NCI-H2227 (cell line): ENCODE measurements around the gene DCHS2.

Source experiments
- DNase-seq: peaks from one replicate; lab custom pipeline; 2025; ENCODE audit not compliant: unreplicated experiment; lab: John Stamatoyannopoulos, UW

DCHS2 gene

DNA sequence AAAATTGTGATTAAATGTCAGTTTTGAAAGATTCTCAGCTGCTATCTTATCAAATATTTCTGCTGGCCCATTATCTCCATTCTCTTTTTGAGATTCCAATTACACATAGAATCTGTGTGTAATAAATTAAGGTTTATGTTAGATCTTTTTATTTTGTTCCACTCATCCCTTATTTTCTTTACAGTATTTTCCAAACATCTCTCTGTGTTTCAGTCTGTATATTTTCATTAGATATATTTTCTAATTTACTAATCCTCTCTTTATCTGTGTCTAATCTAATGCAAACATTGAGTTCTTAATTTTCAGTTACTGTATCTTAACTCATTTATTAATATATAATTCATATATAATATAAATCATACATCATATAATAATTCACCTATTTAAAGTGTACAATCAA is 268.7 kb downstream of the DCHS2 start:
- no peak for DNase-seq

DNA sequence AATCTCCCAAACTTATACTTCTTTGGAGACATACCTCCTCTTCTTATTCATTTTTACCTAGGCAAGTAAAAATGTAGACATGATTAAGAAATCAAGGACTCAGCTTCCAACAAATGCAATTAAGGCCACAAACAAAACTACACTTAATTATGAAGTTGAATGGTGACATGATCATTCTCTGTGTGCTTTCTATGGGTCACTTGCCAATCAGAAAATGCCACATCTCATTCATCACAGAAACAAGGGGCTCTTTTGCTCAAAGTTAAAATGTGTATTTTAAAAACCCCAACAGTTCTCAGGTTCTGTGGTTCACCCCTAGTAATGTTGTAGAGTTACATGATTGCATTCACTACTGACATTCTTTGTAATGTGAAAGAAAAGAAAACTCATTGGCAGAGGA is 273.5 kb downstream of the DCHS2 start:
- DNase-seq: no peak

DNA sequence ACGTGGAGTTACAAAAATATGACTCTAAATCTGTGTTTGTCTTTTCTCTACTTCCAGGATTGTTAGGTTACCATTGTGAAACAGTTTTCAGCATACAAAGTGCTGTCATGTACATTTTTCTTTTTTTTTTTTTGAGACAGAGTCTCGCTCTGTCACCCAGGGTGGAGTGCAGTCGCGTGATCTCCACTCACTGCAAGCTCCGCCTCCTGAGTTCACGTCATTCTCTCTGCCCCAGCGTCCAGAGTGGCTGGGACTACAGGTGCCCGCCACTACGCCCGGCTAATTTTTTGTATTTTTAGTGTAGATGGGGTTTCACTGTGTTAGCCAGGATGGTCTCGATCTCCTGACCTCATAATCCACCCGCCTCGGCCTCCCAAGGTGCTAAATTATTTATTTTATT is 274.2 kb downstream of the DCHS2 start:
- peak; percentile 47 for DNase-seq

DNA sequence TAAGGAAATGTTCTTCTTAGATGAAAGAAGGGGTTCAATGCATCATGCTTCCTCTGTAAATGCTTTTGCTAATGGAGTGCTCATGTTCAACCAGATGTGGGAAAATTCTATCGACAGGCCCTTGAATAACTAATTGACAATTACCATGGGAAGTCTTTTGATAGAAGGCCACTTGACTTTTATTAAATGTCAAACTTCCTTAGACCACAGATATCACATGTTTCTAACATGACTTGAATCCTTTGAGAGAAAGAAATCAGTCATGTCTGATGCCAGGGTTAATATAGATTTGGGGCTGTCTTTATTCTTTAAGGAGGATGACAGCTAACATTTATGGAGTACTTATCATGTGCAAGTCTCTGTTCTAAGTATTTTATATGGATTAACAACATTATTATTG is 280.1 kb downstream of the DCHS2 start:
- no peak for DNase-seq

DNA sequence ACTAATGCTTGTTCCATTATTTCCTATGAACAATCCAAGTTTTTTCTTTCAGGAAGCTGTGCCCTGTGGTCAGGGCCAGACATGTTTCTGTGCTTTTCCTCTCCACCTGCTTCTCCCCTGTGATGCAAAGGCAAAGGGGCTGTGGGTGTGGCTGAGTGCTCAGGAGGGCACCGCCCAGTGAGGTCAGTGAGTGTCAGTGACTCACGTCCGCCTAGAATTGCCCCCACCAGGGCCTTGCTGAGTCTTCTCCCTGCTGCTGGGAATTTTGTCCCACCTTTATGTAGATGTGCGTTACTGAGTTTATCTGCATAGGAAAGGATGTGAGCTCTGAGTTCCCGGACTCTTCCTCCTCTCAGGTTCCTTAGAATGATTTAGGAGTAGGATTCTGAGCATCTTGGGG is 283.2 kb downstream of the DCHS2 start:
- no peak for DNase-seq

DNA sequence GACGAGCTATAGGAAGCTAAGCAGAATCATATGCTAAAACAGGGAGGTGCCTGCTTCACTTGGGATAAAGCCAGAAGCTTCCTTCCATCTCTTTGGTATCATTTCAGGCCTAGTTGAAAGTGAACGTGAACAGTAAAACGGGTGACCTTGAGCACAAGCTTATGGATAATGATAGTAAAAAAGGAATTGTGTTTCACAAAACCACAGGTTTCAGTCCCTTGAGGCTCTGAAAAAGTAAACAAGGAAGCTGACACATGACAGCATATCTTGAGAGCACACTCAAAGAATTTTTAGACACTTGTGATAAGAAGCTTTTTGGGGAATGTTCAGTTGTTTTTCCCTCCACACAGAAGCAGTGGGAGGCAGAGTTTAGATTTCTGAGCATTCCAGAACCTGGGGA is 286.1 kb downstream of the DCHS2 start:
- DNase-seq: no peak

DNA sequence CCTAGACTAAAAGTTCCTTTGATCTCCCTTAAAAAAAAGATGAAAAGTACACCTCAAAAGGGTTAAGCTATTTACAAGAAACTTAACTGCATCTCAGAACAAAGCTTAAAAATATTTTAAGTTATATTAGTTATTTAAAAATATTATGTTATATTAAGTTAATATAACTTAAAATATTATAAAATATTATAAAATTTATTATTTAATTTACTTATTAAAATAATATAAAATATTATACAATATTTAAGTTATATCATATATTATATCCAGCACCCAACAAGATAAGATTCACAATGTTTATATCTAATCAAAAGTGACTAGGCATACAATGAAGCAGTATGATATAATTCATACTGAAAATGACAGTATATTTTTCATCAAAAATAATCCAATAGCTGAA is 296.9 kb downstream of the DCHS2 start:
- DNase-seq: no peak

DNA sequence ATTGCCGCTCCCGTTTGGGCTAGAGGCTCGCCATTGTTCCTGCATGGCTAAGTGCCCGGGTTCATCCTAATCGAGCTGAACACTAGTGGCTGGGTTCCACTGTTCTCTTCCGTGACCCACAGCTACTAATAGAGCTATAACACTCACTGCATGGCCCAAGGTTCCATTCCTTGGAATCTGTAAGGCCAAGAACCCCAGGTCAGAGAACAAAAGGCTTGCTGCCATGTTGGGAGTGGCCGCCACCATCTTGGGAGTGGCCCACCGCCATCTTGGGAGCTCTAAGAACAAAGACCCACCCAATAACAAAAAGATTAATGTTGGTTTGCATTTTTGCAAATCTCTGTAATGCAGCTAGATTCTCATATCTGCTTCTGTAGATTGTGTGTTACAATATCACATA is 299.0 kb downstream of the DCHS2 start:
- no peak for DNase-seq

DNA sequence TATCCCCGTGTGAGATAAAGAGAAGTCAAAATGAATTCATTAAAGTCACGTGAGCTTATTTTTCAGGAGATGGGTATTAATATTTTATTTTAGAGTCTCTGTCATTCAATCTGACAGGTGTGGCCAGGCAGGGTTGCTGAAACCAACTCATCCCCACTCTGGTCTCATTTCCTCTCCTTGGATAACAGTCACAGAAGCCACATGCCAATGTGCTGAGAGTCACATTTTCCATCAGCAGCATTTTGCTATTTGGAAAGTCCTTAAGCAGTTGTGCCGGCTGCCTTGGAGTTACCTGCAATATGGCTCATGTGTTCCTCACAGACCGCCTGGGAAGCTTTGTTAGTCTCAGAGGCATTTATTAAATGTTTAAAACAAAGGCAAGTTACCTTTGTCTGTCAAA is 302.3 kb downstream of the DCHS2 start:
- DNase-seq: no peak

DNA sequence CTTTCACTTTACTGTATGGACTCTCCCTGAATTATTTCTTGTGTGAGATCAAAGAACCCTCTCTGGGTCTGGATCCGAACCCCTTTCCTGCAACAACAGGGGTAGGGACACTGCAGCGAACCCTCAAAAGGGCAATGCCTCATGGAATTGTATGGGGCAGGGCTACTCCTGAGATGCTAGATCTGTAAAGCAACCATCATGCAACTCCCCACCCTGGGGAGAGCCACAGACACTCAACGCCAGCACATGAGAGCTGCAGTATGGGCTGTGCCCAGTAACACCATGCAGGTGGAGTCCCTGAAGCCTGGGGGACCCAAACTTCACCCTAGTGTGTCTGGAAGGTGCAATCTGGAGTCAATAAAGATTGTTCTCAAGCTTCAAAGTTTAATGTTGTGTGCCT is 304.7 kb downstream of the DCHS2 start:
- no peak for DNase-seq

DNA sequence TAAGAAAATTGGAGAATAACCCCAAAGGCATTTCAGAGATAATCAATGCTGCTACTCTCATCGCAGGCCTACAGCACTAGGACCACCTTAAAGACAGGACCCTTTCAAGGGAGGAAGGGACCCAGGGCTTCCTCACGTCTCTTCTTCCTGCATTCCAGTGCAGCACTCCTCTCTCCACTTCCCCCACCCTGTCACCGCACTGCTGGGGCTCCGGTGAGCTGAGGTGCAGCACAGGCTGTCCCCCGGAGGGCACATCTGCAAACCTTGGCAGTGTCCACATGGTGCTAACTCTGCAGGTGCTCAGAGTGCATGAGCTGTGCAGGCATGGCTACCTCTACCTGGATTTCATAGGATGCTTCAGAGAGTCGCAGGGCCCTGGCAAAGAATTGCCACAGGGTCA is 305.6 kb downstream of the DCHS2 start:
- no peak for DNase-seq

DNA sequence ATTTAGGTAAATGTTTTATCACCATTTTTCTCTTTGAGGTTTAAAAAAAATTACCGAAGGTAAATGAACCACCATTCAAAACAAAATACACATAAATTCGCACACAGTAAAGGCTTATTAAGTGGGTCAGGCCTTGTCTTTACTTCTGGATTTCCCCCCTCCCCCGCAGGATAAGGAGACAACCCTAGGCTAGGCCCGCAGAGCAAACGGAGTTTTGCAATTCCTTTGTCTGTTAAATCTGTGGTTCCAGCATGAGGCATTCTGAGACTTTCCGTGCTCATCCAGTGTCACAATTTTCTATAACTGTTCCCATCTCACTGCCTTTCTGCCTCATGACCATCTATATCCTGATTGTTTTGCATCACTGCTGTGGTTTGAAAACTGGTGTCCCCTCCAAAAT is 307.4 kb downstream of the DCHS2 start:
- no peak for DNase-seq

DNA sequence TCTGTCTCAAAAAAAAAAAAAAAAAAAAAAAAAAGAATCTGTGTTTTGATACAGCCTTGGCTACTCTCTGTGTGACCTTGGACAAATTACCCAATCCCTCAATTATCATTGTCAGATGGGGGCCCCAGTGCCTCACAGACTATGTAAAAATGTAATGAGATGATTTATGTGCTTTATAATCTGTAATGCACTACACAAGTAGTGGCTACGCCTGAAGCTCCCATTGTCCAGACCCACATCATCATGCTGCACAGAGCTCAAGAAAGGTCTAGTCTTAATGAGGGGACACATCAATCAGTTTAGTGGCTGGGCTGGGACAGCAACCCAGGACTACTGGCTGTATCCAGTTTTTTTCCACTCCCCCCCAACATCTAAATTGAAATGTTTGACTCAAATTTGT is 308.3 kb downstream of the DCHS2 start:
- DNase-seq: no peak
